ENCODE data around the gene DPY19L1. TPM values are rescaled to one million over a fixed set of nuclear protein-coding genes. Genes with fewer than 3 reads are reported as not detected.
"Not testable (repeated sequence)": the region's sequence is repeated elsewhere in the genome, so short reads cannot be mapped to it uniquely, and the experiment has no call there.

Gene DPY19L1
- total RNA-seq, 1 experiment from 2014 or later, result 46.8 TPM

DNA sequence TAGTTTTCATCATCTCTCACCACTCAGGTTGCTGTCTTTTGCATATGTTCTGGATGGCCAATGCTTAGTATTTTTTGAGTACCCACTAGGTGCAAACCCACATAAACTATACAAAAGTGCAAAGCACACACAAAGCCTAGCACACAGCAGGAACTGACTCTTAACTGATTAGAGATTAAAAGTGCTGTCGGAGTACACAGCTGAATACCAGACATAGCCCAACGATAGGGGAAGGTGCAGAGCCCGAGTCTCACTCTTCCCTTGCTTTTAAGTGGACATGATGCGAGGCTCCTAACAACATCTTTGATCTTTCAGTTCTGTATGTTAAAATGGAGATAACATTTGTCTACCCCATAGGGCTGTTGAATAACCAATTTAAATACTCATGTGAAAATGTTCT, 90.8 kb downstream of the DPY19L1 start:
- ChIA-PET CTCF (no interaction called here), POLR2A (ENCODE audit: low non-redundant PET) (no interaction called here)
- intact Hi-C loops (cut with micrococcal nuclease; ENCODE audit: unreplicated experiment), result no loop called here
- H3K27me3 ChIP-seq (replicated peaks; ENCODE audit: insufficient read depth, low read depth, low read length, poor library complexity), result no peaks in the 10 kb centered on the region
- H3K9me3 ChIP-seq (ENCODE audit: low read depth, low read length, poor library complexity, severe bottlenecking), result no peaks in the 10 kb centered on the region
- H3K4me3 ChIP-seq (ENCODE audit: low read depth, low read length, poor library complexity, severe bottlenecking), result no peak overlapping the region
- BruUV-seq (replicated peaks), result no TSS peak
- TF ChIP-seq, protein P1, sequence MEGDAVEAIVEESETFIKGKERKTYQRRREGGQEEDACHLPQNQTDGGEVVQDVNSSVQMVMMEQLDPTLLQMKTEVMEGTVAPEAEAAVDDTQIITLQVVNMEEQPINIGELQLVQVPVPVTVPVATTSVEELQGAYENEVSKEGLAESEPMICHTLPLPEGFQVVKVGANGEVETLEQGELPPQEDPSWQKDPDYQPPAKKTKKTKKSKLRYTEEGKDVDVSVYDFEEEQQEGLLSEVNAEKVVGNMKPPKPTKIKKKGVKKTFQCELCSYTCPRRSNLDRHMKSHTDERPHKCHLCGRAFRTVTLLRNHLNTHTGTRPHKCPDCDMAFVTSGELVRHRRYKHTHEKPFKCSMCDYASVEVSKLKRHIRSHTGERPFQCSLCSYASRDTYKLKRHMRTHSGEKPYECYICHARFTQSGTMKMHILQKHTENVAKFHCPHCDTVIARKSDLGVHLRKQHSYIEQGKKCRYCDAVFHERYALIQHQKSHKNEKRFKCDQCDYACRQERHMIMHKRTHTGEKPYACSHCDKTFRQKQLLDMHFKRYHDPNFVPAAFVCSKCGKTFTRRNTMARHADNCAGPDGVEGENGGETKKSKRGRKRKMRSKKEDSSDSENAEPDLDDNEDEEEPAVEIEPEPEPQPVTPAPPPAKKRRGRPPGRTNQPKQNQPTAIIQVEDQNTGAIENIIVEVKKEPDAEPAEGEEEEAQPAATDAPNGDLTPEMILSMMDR (conservative IDR thresholded peaks at IDR 0.05; ENCODE audit: low read depth, low read length), result no peak
- no peak for TF ChIP-seq EZH2 (IDR thresholded peaks at IDR 0.05; ENCODE audit: borderline replicate concordance, low read depth, low read length, poor library complexity, severe bottlenecking)
- H3K36me3 ChIP-seq (ENCODE audit: insufficient read depth, low read length, poor library complexity, severe bottlenecking), result no peaks in the 10 kb centered on the region
- no peak overlapping the region for H3K27ac ChIP-seq (ENCODE audit: low read depth, low read length, poor library complexity, severe bottlenecking)
- no peak for DNase-seq (ENCODE audit: low spot score)
- no peaks in the 10 kb centered on the region for H3K4me1 ChIP-seq (ENCODE audit: insufficient read depth, low read length, poor library complexity, severe bottlenecking)

GRCh38 chr7:34945894-34946477, 91.3 kb downstream of the DPY19L1 start:
- H3K9me3 ChIP-seq (ENCODE audit: low read depth, low read length, poor library complexity, severe bottlenecking); H3K4me1 ChIP-seq (ENCODE audit: insufficient read depth, low read length, poor library complexity, severe bottlenecking); POLR2A ChIA-PET (ENCODE audit: low non-redundant PET); H3K36me3 ChIP-seq (ENCODE audit: insufficient read depth, low read length, poor library complexity, severe bottlenecking); intact Hi-C loops (cut with micrococcal nuclease; ENCODE audit: unreplicated experiment); DNase-seq (ENCODE audit: low spot score); H3K27me3 ChIP-seq (replicated peaks; ENCODE audit: insufficient read depth, low read depth, low read length, poor library complexity); CTCF ChIA-PET; BruUV-seq (replicated peaks); H3K27ac ChIP-seq (ENCODE audit: low read depth, low read length, poor library complexity, severe bottlenecking); H3K4me3 ChIP-seq (ENCODE audit: low read depth, low read length, poor library complexity, severe bottlenecking): not testable (repeated sequence)

DNA sequence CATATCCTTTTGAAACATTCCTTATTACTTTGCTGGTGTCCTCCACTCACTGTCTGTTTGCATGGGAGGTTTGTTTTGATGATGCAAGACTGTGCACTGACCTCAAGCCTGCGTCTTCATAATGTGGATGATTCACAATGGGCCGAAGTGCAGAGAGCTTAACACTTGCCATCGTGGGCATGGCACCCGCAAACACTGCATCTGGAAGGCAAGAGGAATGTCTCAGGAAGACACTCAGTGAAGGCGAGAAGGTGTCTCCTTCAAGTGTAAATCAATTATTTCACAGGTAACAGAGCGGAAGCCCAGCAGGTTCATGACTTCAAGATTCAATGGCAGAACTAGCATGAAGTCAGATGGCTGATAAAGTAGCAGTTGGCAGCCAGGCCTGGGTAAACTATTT, 98.1 kb downstream of the DPY19L1 start:
- Histone ChIP-seq H3K36me3 (ENCODE audit: insufficient read depth, low read length, poor library complexity, severe bottlenecking) (no peaks in the 10 kb centered on the region), H3K9me3 (ENCODE audit: low read depth, low read length, poor library complexity, severe bottlenecking) (no peaks in the 10 kb centered on the region), H3K27me3 (replicated peaks; ENCODE audit: insufficient read depth, low read depth, low read length, poor library complexity) (no peaks in the 10 kb centered on the region), H3K4me1 (ENCODE audit: insufficient read depth, low read length, poor library complexity, severe bottlenecking) (no peaks in the 10 kb centered on the region), H3K27ac (ENCODE audit: low read depth, low read length, poor library complexity, severe bottlenecking) (no peak overlapping the region), H3K4me3 (ENCODE audit: low read depth, low read length, poor library complexity, severe bottlenecking) (no peak overlapping the region)
- intact Hi-C loops (cut with micrococcal nuclease; ENCODE audit: unreplicated experiment), result no loop called here
- no peak for TF ChIP-seq EZH2 (IDR thresholded peaks at IDR 0.05; ENCODE audit: borderline replicate concordance, low read depth, low read length, poor library complexity, severe bottlenecking)
- TF ChIP-seq, protein P1 (conservative IDR thresholded peaks at IDR 0.05; ENCODE audit: low read depth, low read length), result no peak
- BruUV-seq (replicated peaks), result no TSS peak
- ChIA-PET POLR2A (ENCODE audit: low non-redundant PET) (no interaction called here), CTCF (no interaction called here)
- no peak for DNase-seq (ENCODE audit: low spot score)

DNA sequence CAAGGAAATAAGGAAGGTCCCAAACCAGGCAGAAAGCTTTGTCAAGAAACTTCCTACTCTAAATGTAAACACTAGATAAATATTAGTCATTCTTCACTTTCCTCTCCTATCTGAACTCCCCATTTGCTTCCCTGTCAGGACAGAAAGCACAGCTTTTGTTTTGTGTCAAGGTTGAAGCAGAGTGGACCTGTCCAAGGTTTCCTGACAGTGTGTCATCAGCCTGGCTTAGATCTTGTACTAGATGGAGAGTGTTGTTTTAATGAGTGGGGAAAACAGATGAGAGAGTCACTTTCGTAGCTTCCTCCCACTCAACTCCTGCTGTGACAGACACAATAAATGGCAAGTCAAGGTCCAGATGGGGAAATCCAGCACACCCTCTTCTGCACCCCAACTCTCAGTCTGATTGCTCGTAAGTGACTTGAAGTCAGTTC, 101.5 kb downstream of the DPY19L1 start:
- H3K4me1 ChIP-seq (ENCODE audit: insufficient read depth, low read length, poor library complexity, severe bottlenecking); H3K27me3 ChIP-seq (replicated peaks; ENCODE audit: insufficient read depth, low read depth, low read length, poor library complexity); CTCF ChIA-PET; H3K4me3 ChIP-seq (ENCODE audit: low read depth, low read length, poor library complexity, severe bottlenecking); H3K27ac ChIP-seq (ENCODE audit: low read depth, low read length, poor library complexity, severe bottlenecking); intact Hi-C loops (cut with micrococcal nuclease; ENCODE audit: unreplicated experiment); POLR2A ChIA-PET (ENCODE audit: low non-redundant PET); BruUV-seq (replicated peaks); H3K9me3 ChIP-seq (ENCODE audit: low read depth, low read length, poor library complexity, severe bottlenecking); H3K36me3 ChIP-seq (ENCODE audit: insufficient read depth, low read length, poor library complexity, severe bottlenecking); DNase-seq (ENCODE audit: low spot score): not testable (repeated sequence)

Measured in A673 (cell line).